Tibial artery (tissue), 4 donors: Measurements from ENCODE around the gene MAD1L1.

ENCODE experiments used
- DNase-seq, 2 donors: peaks; one replicate each; pipeline ENCODE4 v3.0.0-alpha.2; 2019
- H3K27ac ChIP-seq, 2 donors: fragments of 200-600 bp; sonication (generic) in 1 of 2; 1 replicate in 1 of 2; 2 replicates in 1 of 2; pipeline ENCODE4 v1.5.1; 2018 to 2019; ENCODE audit warnings: mild to moderate bottlenecking in 1 of 2
- H3K27me3 ChIP-seq, 2 donors: fragments of 200-600 bp; sonication (generic) in 1 of 2; one replicate each; pipeline versions ENCODE4 v1.5.1 to v1.6.0; 2016 to 2019
- H3K36me3 ChIP-seq, 3 donors: fragments of 200-600 bp; sonication (generic) in 2 of 3; one replicate each; pipeline ENCODE4 v1.5.1; 2016 to 2019; ENCODE audit warnings: mild to moderate bottlenecking in 2 of 3
- H3K4me1 ChIP-seq, 4 donors: fragments of 200-600 bp; sonication (generic) in 2 of 4; 1 replicate in 3 of 4; 2 replicates in 1 of 4; pipeline ENCODE4 v1.5.1; 2016 to 2019
- H3K4me3 ChIP-seq, 2 donors: fragments of 200-600 bp; sonication (generic) in 1 of 2; 1 replicate in 1 of 2; 2 replicates in 1 of 2; pipeline ENCODE4 v1.5.1; 2018 to 2019; ENCODE audit warnings: mild to moderate bottlenecking in 2 of 2
- H3K9me3 ChIP-seq, 3 donors: fragments of 200-600 bp; sonication (generic) in 1 of 3; one replicate each; pipeline ENCODE4 v1.5.1; 2016 to 2019
- CTCF ChIP-seq, 2 experiments: fragments of 200-600 bp in 1 of 2; fragments of 450-650 bp in 1 of 2; IDR thresholded peaks; one replicate each; pipeline ENCODE4 v1.5.1; 2017 to 2019; ENCODE audit warnings: antibody characterized with exemption in 2 of 2, mild to moderate bottlenecking in 1 of 2, moderate library complexity in 1 of 2
- intact Hi-C: fragments of 100-400 bp; cut with DNase I; formaldehyde crosslinking; loops from one replicate; pipeline ENCODE4 v1.15.0; 2023; ENCODE audit warnings: low total_unique reads

The MAD1L1 gene

GRCh38 chr7:2117646-2118045, 115.1 kb downstream of the MAD1L1 start:
- peaks cover 0 to 25% (median 20%) of the 10 kb centered on the region in 4 donors for H3K4me1 ChIP-seq
- DNase-seq, result no peak
- TF ChIP-seq CTCF (IDR thresholded peaks at IDR 0.05), result no peak
- H3K4me3 ChIP-seq, result no peak overlapping the region
- intact Hi-C loops, result no loop called here
- H3K36me3 ChIP-seq, result peaks cover 0 to 17% (median 0%) of the 10 kb centered on the region in 3 donors
- H3K27me3 ChIP-seq, result no peaks in the 10 kb centered on the region
- H3K9me3 ChIP-seq, result no peaks in the 10 kb centered on the region
- no peak overlapping the region for H3K27ac ChIP-seq

GRCh38 chr7:2116989-2117591, 115.7 kb downstream of the MAD1L1 start:
- Histone ChIP-seq H3K4me1 (peaks cover 0 to 30% (median 24%) of the 10 kb centered on the region in 4 donors), H3K27ac (peak overlapping the region in 1 of 2 donors; percentile 7), H3K27me3 (no peaks in the 10 kb centered on the region), H3K9me3 (no peaks in the 10 kb centered on the region), H3K36me3 (peaks cover 0 to 15% (median 0%) of the 10 kb centered on the region in 3 donors), H3K4me3 (no peak overlapping the region)
- intact Hi-C loops, result no loop called here
- DNase-seq, result peak; percentile 48 to 76
- TF ChIP-seq CTCF (IDR thresholded peaks at IDR 0.05), result no peak

DNA sequence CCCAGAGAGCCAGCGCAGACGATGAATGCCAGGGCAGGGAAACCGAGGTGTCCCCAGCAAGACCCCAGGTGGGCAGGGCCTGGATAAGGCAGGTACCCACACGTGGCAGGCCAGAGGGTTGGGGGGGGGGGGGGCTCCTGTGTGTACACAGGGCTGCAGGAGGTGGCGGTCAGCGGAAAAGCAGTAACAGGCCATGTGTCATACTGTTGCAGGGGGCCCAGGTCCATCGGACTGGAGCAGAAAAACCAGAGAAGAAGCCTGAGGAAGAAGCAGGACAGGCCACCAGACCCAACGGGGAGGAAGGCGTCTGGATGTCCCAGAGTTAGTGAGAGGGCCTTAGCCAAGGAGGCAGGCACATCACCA, 116.3 kb downstream of the MAD1L1 start:
- Histone ChIP-seq H3K27me3 (no peaks in the 10 kb centered on the region), H3K9me3 (no peaks in the 10 kb centered on the region), H3K36me3 (peaks cover 0 to 8% (median 0%) of the 10 kb centered on the region in 3 donors), H3K4me1 (peaks cover 0 to 34% (median 24%) of the 10 kb centered on the region in 4 donors), H3K27ac (peak overlapping the region in 1 of 2 donors; percentile 7), H3K4me3 (no peak overlapping the region)
- no peak for TF ChIP-seq CTCF (IDR thresholded peaks at IDR 0.05)
- intact Hi-C loops, result no loop called here
- DNase-seq, result no peak

- intact Hi-C loops, result no loop called here
- no peak for DNase-seq
- Histone ChIP-seq H3K27me3 (no peaks in the 10 kb centered on the region), H3K27ac (peak overlapping the region in 1 of 2 donors; percentile 7), H3K9me3 (no peaks in the 10 kb centered on the region), H3K4me3 (no peak overlapping the region), H3K4me1 (peaks cover 0 to 34% (median 24%) of the 10 kb centered on the region in 4 donors), H3K36me3 (peaks cover 0 to 3% (median 0%) of the 10 kb centered on the region in 3 donors)
- no peak for TF ChIP-seq CTCF (IDR thresholded peaks at IDR 0.05)
Measured at GRCh38 chr7:2115760-2116447, 116.8 kb downstream of the MAD1L1 start.

DNA sequence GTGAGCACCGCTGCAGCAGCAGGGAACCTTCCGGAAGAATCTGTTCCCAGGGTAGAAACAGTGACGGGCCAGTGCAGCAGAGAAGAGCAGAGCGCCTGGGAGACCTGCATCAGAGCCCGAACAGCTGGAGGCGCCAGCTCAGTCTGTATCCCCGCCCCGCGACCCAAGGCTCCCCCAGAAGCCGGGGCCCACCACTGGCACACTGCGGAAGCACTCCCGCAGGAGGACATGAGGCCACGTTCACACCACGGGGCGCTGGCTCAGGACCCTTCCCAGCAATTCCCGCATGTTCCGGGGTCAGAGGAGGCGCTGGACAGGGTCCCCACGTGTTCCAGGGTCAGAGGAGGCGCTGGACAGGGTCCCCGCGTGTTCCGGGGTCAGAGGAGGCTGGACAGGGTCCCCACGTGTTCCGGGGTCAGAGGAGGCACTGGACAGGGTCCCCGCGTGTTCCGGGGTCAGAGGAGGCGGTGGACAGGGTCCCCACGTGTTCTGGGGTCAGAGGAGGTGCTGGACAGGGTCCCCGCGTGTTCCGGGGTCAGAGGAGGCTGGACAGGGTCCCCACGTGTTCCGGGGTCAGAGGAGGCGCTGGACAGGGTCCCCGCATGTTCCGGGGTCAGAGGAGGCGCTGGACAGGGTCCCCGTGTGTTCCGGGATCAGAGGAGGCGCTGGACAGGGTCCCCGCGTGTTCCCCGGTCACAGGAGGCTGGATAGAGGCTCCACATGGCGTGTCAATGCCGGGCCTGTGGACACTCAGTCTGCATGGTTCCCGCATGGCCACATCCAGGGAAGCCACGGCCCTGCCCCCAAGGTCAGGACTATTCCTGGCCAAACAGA, 117.6 kb downstream of the MAD1L1 start:
- TF ChIP-seq CTCF (IDR thresholded peaks at IDR 0.05), result no peak
- H3K27me3 ChIP-seq, result no peaks in the 10 kb centered on the region
- no peak overlapping the region for H3K27ac ChIP-seq
- peaks cover 3 to 34% (median 26%) of the 10 kb centered on the region in 4 donors for H3K4me1 ChIP-seq
- no peaks in the 10 kb centered on the region for H3K36me3 ChIP-seq
- no peak overlapping the region for H3K4me3 ChIP-seq
- no peak for DNase-seq
- no peaks in the 10 kb centered on the region for H3K9me3 ChIP-seq
- intact Hi-C loops, result loop anchor here (5.0 kb wide), 1 partner anchor 92 kb away; no protein-coding TSS in a partner anchor
